Transverse colon (tissue), 4 donors: Measurements from ENCODE around the gene AKIRIN2. TPM values are rescaled to one million over a fixed set of nuclear protein-coding genes. Genes with fewer than 3 reads are reported as not detected.
"Not testable (repeated sequence)": the region's sequence is repeated elsewhere in the genome, so short reads cannot be mapped to it uniquely, and the experiment has no call there.

Source experiments
- DNase-seq: peaks from one replicate; pipeline ENCODE4 v3.0.0-alpha.2; 2019
- H3K27ac ChIP-seq, 4 donors: fragments of 200-600 bp; sonication (generic); 2 replicates each; pipeline ENCODE4 v1.5.1; 2016 to 2018; ENCODE audit warnings: inconsistent platforms in 4 of 4
- H3K27me3 ChIP-seq: fragments of 200-600 bp; sonication (generic); 2 replicates; pipeline ENCODE4 v1.5.1; 2017; ENCODE audit warnings: inconsistent platforms
- H3K36me3 ChIP-seq, 4 donors: fragments of 200-600 bp; sonication (generic); 2 replicates each; pipeline ENCODE4 v1.5.1; 2017 to 2019; ENCODE audit warnings: inconsistent platforms in 4 of 4
- H3K4me1 ChIP-seq, 4 donors: fragments of 200-600 bp; sonication (generic); 2 replicates each; pipeline ENCODE4 v1.5.1; 2017 to 2020; ENCODE audit warnings: inconsistent platforms in 4 of 4
- H3K4me3 ChIP-seq, 4 donors: fragments of 200-600 bp; sonication (generic); 1 replicate in 1 of 4; 2 replicates in 3 of 4; pipeline versions ENCODE4 v1.5.1 to v1.6.1; 2017 to 2019; ENCODE audit warnings: inconsistent platforms in 4 of 4
- H3K9me3 ChIP-seq, 2 donors: fragments of 200-600 bp; sonication (generic); 2 replicates each; pipeline ENCODE4 v1.5.1; 2017 to 2019; ENCODE audit warnings: inconsistent platforms in 2 of 2
- EP300 ChIP-seq: sonication (generic); formaldehyde crosslinking; IDR thresholded peaks from one replicate; pipeline ENCODE4 v1.6.1; 2017; ENCODE audit warnings: antibody characterized with exemption, low read depth
- POLR2A ChIP-seq: fragments of 450-650 bp; IDR thresholded peaks from one replicate; pipeline ENCODE4 v1.6.1; 2016; ENCODE audit warnings: antibody characterized with exemption, mild to moderate bottlenecking, moderate library complexity
- POLR2AphosphoS5 ChIP-seq, 3 donors: sonication (generic); formaldehyde crosslinking; IDR thresholded peaks; one replicate each; pipeline ENCODE4 v1.6.1; 2016; ENCODE audit warnings: antibody characterized with exemption in 3 of 3
- WGBS, 2 donors: methylation state at CpG; one replicate each; pipeline ENCODE4 v1.1.5; 2018; ENCODE audit warnings: low coverage in 1 of 2; 5-methylcytosine and 5-hydroxymethylcytosine counted together
- in situ Hi-C, 4 donors: fragments of 200-750 bp; cut with MboI; loops; one replicate each; pipeline versions ENCODE4 v1.15.0 to v1.15.1; 2017; ENCODE audit warnings: low sequenced_read_pairs in 3 of 4, low pct_ligation_motif_present in 1 of 4, low pct_unique_long_range_greater_than_20kb in 1 of 4
- intact Hi-C: fragments of 100-400 bp; cut with DNase I; formaldehyde crosslinking; loops from one replicate; pipeline ENCODE4 v1.15.1; 2023; ENCODE audit warnings: low total_unique reads
- total RNA-seq, 4 donors: library from RNA; depleted of rRNA; stranded (reverse); fragments of >200 nt; gene quantifications; one replicate each; pipeline ENCODE4 v1.1.0, GENCODE V29; 2016
- TF ChIP-seq, protein P1 (sequence below), 5 experiments: fragments of 200-600 bp in 3 of 5; fragments of 450-650 bp in 2 of 5; sonication (generic) in 3 of 5; IDR thresholded peaks; 1 replicate in 2 of 5; 2 replicates in 3 of 5; pipeline ENCODE4 v1.5.1; 2016 to 2017; ENCODE audit warnings: antibody characterized with exemption in 5 of 5, inconsistent platforms in 3 of 5, mild to moderate bottlenecking in 2 of 5, moderate library complexity in 1 of 5

Gene AKIRIN2
- total RNA-seq, 4 donors from 2014 or later = 16.3 to 44.9 (median 20.7) TPM

DNA sequence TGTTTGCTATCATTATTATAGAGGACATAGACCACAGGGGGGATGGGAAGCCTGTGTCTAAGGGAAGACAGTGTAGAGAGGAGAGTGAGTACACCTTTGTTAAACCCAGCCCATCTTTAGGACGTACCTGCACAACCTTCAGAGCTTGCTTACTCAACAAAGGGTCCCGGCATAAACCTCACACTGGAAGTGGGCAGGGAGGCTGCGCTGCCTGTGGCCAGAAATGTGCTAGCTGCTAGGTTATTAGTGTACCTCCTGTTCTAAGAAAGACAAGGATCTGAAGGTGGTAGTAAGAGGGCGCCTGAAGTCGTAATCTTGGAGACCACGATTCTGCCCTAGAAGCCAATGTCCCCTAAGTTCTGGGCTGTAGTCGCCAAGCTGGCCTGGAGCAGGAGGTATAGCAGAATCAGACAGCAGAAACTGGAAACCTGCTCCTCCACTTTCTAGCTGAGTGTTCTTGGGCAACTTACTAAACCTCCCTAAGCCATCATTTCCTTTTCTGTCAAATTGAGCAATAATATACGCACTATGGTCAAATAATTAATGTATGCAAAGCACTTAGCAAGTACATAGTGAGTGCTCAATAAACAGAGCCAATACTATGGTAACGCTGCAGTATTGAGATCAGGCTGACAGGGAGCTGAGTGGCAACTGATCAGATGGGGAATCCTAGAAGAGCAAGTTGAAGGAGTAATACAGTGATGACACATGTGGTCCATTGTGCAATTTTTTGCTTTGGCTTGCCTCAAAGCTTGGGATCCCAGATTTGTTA, 16.8 kb upstream of the AKIRIN2 start:
- Histone ChIP-seq H3K36me3 (no peaks in the 10 kb centered on the region), H3K4me3 (no peak overlapping the region), H3K27ac (no peak overlapping the region), H3K9me3 (no peaks in the 10 kb centered on the region), H3K27me3 (no peaks in the 10 kb centered on the region), H3K4me1 (peaks cover 0 to 24% (median 3%) of the 10 kb centered on the region in 4 donors)
- intact Hi-C loops = no loop called here
- WGBS, 2 donors = 81 to 85% methylated on average over 5 to 9 of the region's 9 CpGs
- no peak for TF ChIP-seq POLR2AphosphoS5 (IDR thresholded peaks at IDR 0.05)
- no peak for TF ChIP-seq EP300
- TF ChIP-seq, protein P1, sequence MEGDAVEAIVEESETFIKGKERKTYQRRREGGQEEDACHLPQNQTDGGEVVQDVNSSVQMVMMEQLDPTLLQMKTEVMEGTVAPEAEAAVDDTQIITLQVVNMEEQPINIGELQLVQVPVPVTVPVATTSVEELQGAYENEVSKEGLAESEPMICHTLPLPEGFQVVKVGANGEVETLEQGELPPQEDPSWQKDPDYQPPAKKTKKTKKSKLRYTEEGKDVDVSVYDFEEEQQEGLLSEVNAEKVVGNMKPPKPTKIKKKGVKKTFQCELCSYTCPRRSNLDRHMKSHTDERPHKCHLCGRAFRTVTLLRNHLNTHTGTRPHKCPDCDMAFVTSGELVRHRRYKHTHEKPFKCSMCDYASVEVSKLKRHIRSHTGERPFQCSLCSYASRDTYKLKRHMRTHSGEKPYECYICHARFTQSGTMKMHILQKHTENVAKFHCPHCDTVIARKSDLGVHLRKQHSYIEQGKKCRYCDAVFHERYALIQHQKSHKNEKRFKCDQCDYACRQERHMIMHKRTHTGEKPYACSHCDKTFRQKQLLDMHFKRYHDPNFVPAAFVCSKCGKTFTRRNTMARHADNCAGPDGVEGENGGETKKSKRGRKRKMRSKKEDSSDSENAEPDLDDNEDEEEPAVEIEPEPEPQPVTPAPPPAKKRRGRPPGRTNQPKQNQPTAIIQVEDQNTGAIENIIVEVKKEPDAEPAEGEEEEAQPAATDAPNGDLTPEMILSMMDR (IDR thresholded peaks at IDR 0.05) = no peak
- TF ChIP-seq POLR2A = no peak
- DNase-seq = peak; percentile 35
- in situ Hi-C loops = no loop called here

DNA sequence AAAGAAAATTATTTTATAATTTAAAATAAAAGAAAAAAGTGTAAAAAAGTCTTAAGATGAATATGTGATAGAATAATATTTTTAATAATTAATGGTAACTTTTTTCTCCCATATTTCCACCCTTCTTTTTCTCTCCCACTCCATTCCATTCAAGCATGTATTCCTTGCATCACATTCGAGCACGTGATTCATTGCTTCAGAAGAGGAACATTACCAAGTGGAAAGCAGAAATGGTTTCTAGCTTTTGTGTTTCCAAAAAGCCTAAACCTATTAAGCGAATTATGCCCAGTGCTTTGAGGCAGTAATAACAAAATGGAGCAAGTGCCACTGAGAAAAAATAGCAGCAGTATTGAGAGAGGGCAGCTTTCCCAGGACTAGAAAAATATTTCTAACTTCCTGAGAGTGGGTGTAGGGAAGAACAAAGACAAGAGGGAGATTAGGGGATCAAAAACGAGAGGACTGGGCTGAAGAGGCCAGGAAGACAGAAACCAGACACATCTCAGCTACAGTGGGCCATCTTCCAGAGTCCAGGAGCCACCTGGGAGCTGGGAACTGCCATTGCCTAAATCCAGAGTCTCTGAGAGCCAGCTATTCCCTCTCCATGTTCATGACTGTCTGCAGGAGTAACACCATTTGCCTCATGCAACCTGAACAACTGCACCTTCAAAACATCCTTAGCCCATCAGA, 15.0 kb upstream of the AKIRIN2 start:
- Histone ChIP-seq H3K27ac (no peak overlapping the region), H3K4me1 (peaks cover 0 to 14% (median 0%) of the 10 kb centered on the region in 4 donors), H3K36me3 (no peaks in the 10 kb centered on the region), H3K27me3 (no peaks in the 10 kb centered on the region), H3K9me3 (no peaks in the 10 kb centered on the region), H3K4me3 (no peak overlapping the region)
- in situ Hi-C loops (no loop called here), intact Hi-C loops (no loop called here)
- DNase-seq = no peak
- WGBS, 2 donors = 81 to 84% methylated on average over 4 of the region's 4 CpGs
- TF ChIP-seq EP300 (no peak), POLR2A (no peak)
- TF ChIP-seq, protein P1 (IDR thresholded peaks at IDR 0.05) = no peak

DNA sequence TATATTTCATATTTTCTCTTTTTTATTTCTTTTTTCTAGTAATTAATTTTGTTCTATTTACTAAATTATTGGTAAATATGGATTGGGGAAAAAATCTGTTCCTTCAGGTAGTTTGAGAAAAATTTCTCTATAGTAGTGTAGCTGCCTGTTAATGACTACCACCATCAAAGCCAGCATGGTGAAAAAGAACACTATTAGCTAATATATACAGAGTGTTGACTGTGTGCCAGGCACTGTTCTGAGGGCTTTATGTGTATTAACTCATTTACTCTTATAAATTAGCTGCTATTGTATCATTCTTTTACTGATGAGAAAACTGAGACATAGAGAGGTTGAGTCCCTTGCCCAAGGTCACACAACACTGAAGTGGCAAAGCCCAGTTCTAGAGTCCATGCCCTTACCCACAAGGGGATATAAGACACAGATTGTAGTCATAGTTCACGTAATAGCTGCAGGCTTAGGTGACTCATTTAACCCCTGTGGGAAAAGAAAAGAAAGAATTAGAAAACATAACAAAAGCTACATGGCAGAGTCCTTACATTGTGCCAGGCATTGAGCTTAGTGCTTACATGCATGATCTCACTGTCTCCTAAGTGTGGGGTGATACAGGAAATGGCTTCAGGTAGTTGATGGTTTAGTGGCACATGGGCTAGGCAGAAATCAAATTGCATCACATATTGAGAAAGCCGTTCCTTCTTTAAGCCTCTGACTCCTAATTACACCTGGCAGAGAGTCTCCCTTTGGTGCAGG, 12.2 kb upstream of the AKIRIN2 start:
- WGBS, 2 donors = 41 to 50% methylated on average over 1 to 2 of the region's 2 CpGs
- Histone ChIP-seq H3K9me3 (no peaks in the 10 kb centered on the region), H3K36me3 (no peaks in the 10 kb centered on the region), H3K4me1 (peaks cover 0 to 14% (median 0%) of the 10 kb centered on the region in 4 donors), H3K4me3 (no peak overlapping the region), H3K27ac (no peak overlapping the region), H3K27me3 (no peaks in the 10 kb centered on the region)
- intact Hi-C loops (no loop called here), in situ Hi-C loops (no loop called here)
- DNase-seq = no peak
- TF ChIP-seq EP300 (no peak), POLR2AphosphoS5 (IDR thresholded peaks at IDR 0.05) (no peak), POLR2A (no peak)
- TF ChIP-seq, protein P1 (IDR thresholded peaks at IDR 0.05) = no peak

DNA sequence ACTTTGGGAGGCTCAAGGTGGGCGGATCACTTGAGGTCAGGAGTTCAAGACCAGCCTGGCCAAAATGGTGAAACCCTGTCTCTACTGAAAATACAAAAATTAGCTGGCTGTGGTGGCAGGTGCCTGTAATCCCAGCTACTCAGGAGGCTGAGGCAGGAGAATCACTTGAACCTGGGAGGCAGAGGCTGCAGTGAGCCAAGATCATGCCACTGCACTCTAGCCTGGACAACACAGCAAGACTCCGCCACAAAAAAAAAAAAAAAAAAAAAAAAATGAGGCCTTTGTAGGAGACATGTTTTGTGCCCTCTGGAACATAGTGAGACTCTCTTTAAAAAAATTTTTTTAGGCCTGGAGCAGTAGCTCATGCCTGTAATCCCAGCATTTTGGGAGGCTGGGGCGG, 10.7 kb upstream of the AKIRIN2 start:
- H3K27ac ChIP-seq, DNase-seq, H3K9me3 ChIP-seq, H3K4me3 ChIP-seq, intact Hi-C loops, in situ Hi-C loops, H3K27me3 ChIP-seq, H3K4me1 ChIP-seq, H3K36me3 ChIP-seq: not testable (repeated sequence)
- WGBS, 2 donors = 95 to 100% methylated on average over 1 to 3 of the region's 3 CpGs
